Esophagus squamous epithelium (tissue), 5 donors: ENCODE measurements around the gene BCKDHB. TPM values are rescaled to one million over a fixed set of nuclear protein-coding genes. Genes with fewer than 3 reads are reported as not detected.

Experiments used
- DNase-seq: peaks from one replicate; lab custom pipeline; 2025; lab: John Stamatoyannopoulos, UW
- H3K27ac ChIP-seq, 4 donors: fragments of 200-600 bp; sonication (generic); one replicate each; pipeline ENCODE4 v1.5.1; 2016 to 2019; ENCODE audit warnings: mild to moderate bottlenecking in 1 of 4
- H3K27me3 ChIP-seq, 4 donors: fragments of 200-600 bp; sonication (generic); 1 replicate in 3 of 4; 2 replicates in 1 of 4; pipeline versions ENCODE4 v1.5.1 to v1.6.0; 2017 to 2021; ENCODE audit warnings: antibody characterized with exemption in 1 of 4
- H3K36me3 ChIP-seq, 3 donors: fragments of 200-600 bp; sonication (generic); one replicate each; pipeline ENCODE4 v1.5.1; 2016 to 2019
- H3K4me1 ChIP-seq, 3 donors: fragments of 200-600 bp; sonication (generic); one replicate each; pipeline ENCODE4 v1.5.1; 2017 to 2019
- H3K4me3 ChIP-seq, 4 donors: fragments of 200-600 bp; sonication (generic); 1 replicate in 3 of 4; 2 replicates in 1 of 4; pipeline ENCODE4 v1.5.1; 2016 to 2019; ENCODE audit warnings: mild to moderate bottlenecking in 2 of 4, moderate library complexity in 1 of 4
- H3K9me3 ChIP-seq, 3 donors: fragments of 200-600 bp; sonication (generic); one replicate each; pipeline ENCODE4 v1.5.1; 2016 to 2019
- CTCF ChIP-seq, 6 experiments: fragments of 450-650 bp in 4 of 6; fragments of 200-600 bp in 2 of 6; sonication (generic) in 2 of 6; IDR thresholded peaks; one replicate each; pipeline ENCODE4 v1.5.1; 2016 to 2019; ENCODE audit warnings: antibody characterized with exemption in 6 of 6, mild to moderate bottlenecking in 4 of 6, moderate library complexity in 4 of 6
- POLR2A ChIP-seq, 4 donors: fragments of 450-650 bp; IDR thresholded peaks; one replicate each; pipeline ENCODE4 v1.6.1; 2017; ENCODE audit warnings: antibody characterized with exemption in 4 of 4, mild to moderate bottlenecking in 4 of 4, moderate library complexity in 3 of 4
- WGBS, 2 donors: methylation state at CpG; one replicate each; pipeline ENCODE4 v1.1.5; 2018; 5-methylcytosine and 5-hydroxymethylcytosine counted together
- intact Hi-C: fragments of 100-400 bp; cut with DNase I; formaldehyde crosslinking; loops from one replicate; pipeline ENCODE4 v1.15.0; 2022
- total RNA-seq, 4 donors: library from RNA; depleted of rRNA; stranded (reverse); fragments of >200 nt; gene quantifications; one replicate each; pipeline ENCODE4 v1.1.0, GENCODE V29; 2016
- donor health status: DM: yes; HTN: yes; CAD: no.

Gene BCKDHB
- total RNA-seq, 4 donors from 2014 or later = 7.6 to 15.8 (median 9.0) TPM

- no peak overlapping the region for H3K4me3 ChIP-seq
- TF ChIP-seq POLR2A (IDR thresholded peaks at IDR 0.05) (no peak), CTCF (IDR thresholded peaks at IDR 0.05) (no peak)
- H3K27ac ChIP-seq = no peak overlapping the region
- H3K36me3 ChIP-seq = peaks cover 0 to 5% (median 0%) of the 10 kb centered on the region in 3 donors
- intact Hi-C loops = no loop called here
- no peak for DNase-seq
- H3K27me3 ChIP-seq = no peaks in the 10 kb centered on the region
- H3K4me1 ChIP-seq = no peaks in the 10 kb centered on the region
- H3K9me3 ChIP-seq = no peaks in the 10 kb centered on the region
- WGBS, 2 donors = 69 to 74% methylated on average over 6 of the region's 6 CpGs
Measured at GRCh38 chr6:80217794-80218193, 111.3 kb downstream of the BCKDHB start.

GRCh38 chr6:80223743-80224212, 117.3 kb downstream of the BCKDHB start:
- WGBS, 2 donors = 65 to 83% methylated on average over 3 of the region's 3 CpGs
- H3K4me3 ChIP-seq = no peak overlapping the region
- no peak for DNase-seq
- no peaks in the 10 kb centered on the region for H3K9me3 ChIP-seq
- H3K27me3 ChIP-seq = no peaks in the 10 kb centered on the region
- H3K36me3 ChIP-seq = peaks cover 0 to 5% (median 0%) of the 10 kb centered on the region in 3 donors
- intact Hi-C loops = no loop called here
- H3K27ac ChIP-seq = no peak overlapping the region
- no peaks in the 10 kb centered on the region for H3K4me1 ChIP-seq
- TF ChIP-seq CTCF (IDR thresholded peaks at IDR 0.05) = no peak
- TF ChIP-seq POLR2A (IDR thresholded peaks at IDR 0.05) = no peak

- Histone ChIP-seq H3K4me3 (no peak overlapping the region), H3K36me3 (no peaks in the 10 kb centered on the region), H3K27ac (no peak overlapping the region), H3K27me3 (no peaks in the 10 kb centered on the region), H3K4me1 (no peaks in the 10 kb centered on the region), H3K9me3 (no peaks in the 10 kb centered on the region)
- intact Hi-C loops = no loop called here
- WGBS, 2 donors = 78 to 83% methylated on average over 3 of the region's 3 CpGs
- DNase-seq = no peak
- TF ChIP-seq POLR2A (IDR thresholded peaks at IDR 0.05) (no peak), CTCF (IDR thresholded peaks at IDR 0.05) (no peak)
Measured at GRCh38 chr6:80226151-80226550, 119.7 kb downstream of the BCKDHB start.

- Histone ChIP-seq H3K4me1 (no peaks in the 10 kb centered on the region), H3K9me3 (no peaks in the 10 kb centered on the region), H3K4me3 (no peak overlapping the region), H3K27ac (no peak overlapping the region), H3K27me3 (no peaks in the 10 kb centered on the region), H3K36me3 (no peaks in the 10 kb centered on the region)
- DNase-seq = no peak
- no peak for TF ChIP-seq POLR2A (IDR thresholded peaks at IDR 0.05)
- TF ChIP-seq CTCF (IDR thresholded peaks at IDR 0.05) = no peak
- 82 to 85% methylated on average over 5 of the region's 5 CpGs for WGBS, 2 donors
- intact Hi-C loops = no loop called here
Measured at GRCh38 chr6:80226699-80227098, 120.2 kb downstream of the BCKDHB start.

- intact Hi-C loops = no loop called here
- no peak for DNase-seq
- WGBS, 2 donors = 79 to 86% methylated on average over 2 of the region's 2 CpGs
- H3K27ac ChIP-seq = no peak overlapping the region
- no peaks in the 10 kb centered on the region for H3K9me3 ChIP-seq
- H3K4me3 ChIP-seq = no peak overlapping the region
- H3K27me3 ChIP-seq = no peaks in the 10 kb centered on the region
- H3K36me3 ChIP-seq = no peaks in the 10 kb centered on the region
- H3K4me1 ChIP-seq = no peaks in the 10 kb centered on the region
- no peak for TF ChIP-seq POLR2A (IDR thresholded peaks at IDR 0.05)
Measured at GRCh38 chr6:80227545-80228105, 121.2 kb downstream of the BCKDHB start.
